Smooth muscle cell of the pulmonary artery (primary cell): ENCODE measurements around the gene LRRC40. TPM values are rescaled to one million over a fixed set of nuclear protein-coding genes. Genes with fewer than 3 reads are reported as not detected.

Experiments used
- total RNA-seq: library from RNA; depleted of rRNA; stranded (reverse); fragments of >200 nt; gene quantifications from 2 replicates; pipeline ENCODE4 v1.2.3, GENCODE V29; 2014

LRRC40 gene
- 14.4 and 18.9 TPM in 2 replicates for total RNA-seq

DNA sequence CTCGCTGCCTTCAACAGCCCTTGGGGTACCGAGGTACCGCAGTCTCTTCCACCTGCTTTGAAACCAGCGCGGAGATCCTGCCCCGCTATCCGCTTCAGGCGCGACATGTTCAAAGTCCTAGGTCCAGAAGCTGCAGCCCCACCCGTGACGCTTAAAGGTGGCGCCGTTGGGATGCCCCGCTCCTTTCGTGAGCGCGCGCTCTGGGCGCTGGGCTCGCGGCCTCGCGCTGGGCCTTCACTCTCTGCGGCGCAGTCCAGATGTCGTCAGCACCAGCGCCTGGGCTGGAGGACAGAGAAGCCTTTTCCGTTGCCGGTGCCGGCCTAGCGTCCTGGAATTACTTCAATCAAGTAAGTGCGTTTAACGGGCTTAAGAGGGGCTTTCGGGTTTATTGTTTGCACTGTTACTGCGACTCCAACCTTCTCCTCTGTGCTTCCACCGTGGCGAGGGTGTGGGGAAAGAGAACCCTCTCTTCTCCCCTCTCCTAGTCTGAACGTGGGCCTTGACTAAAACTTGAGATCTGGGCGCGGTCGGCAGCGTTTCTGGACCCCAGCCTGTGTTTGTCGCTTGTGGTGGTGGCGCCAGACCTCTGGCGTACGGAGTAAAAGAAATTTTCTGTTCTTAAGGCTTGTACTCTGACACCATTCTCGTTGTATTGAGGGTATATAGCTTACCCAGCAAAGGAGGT, at the start of gene LRRC40:
TSS of gene LRRC40 (minus strand) at position 146 of the 685 bp plus-strand sequence. CDS start at position 107, 39 bp downstream.

DNA sequence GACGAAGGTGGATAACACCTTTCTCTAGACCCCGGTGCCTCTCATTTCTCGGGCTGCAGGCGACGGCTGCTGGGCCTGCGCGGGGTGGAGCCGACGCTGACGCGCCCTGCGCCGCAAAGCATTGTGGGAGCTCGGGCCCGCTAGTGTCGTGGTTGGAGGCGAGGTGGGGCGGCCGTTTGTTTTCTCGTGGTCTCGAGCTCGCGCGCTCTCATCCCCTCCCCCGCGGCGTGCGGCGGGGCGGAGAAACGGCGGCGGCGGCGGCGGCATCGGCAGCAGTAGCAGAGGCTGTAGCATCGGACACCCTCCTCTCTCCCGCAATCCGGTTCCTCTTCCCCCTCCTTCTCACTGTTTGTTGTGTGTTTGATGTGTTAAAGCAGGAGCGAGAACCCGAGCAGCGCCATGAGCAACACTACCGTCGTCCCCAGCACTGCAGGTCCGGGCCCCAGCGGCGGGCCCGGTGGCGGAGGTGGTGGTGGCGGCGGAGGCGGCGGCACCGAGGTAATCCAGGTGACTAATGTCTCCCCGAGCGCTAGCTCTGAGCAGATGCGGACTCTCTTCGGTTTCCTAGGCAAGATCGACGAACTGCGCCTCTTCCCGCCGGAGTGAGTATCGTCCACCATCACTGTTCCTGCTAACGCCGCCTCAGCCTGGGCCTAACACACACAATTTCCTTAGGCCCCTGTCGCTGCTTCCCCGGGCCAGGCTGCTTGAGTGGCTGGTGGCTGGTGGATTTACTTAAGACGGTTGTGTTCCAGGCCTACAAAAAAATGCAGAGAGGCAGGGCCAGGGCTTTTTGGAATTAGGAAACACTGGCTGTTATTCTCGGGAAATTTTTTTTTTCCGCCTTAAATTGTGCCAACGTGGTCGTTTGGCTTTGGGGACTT, 16.1 kb upstream of the LRRC40 start, which contains the start of gene SRSF11:
TSS of gene SRSF11 (plus strand) at position 143 of the 884 bp plus-strand sequence. CDS start at position 400, 257 bp downstream.

Other genes starting within 250 kb of the LRRC40 start
- gene SRSF11, start 15.8 kb upstream of the LRRC40 start, total RNA-seq, result 110 and 118 TPM in 2 replicates
- gene ANKRD13C, start 149.1 kb upstream of the LRRC40 start, total RNA-seq, result 24.0 and 31.3 TPM in 2 replicates
- gene CTH, start 205.7 kb upstream of the LRRC40 start, total RNA-seq, result 4.2 and 4.9 TPM in 2 replicates